Measurements from ENCODE around the gene RPE65.
"Not testable (repeated sequence)": the region's sequence is repeated elsewhere in the genome, so short reads cannot be mapped to it uniquely, and the experiment has no call there.

The RPE65 gene

DNA sequence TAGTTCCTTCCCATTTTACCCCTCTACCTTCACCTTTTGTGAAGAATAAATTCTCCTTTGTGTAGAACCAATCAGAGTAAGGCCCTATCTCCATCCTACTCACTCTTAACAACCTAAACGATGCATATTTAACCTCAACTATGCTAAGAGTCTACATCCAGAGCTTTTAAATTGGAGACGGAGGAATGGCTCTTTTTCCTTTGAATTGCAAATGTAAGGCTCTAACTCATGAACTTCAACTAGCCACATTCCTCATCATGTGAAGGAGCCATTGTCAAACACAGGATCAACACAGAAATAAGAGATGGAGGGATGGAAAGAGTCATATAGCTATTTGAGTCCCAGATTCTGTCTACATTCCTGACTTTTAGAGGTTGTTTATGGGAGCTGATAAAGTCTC lies 28.9 kb upstream of the RPE65 start:
- Histone ChIP-seq H3K36me3 (ENCODE audit: control insufficient read depth, insufficient read depth, low read length) (no peaks in the 10 kb centered on the region), H3K4me3 (ENCODE audit: low read length) (no peak overlapping the region), H3K4me1 (ENCODE audit: control insufficient read depth, insufficient read depth, low read length) (no peaks in the 10 kb centered on the region), H3K9ac (ENCODE audit: low read length) (no peak overlapping the region), H3K27me3 (ENCODE audit: control insufficient read depth, insufficient read depth, low read length) (no peaks in the 10 kb centered on the region), H3K9me3 (ENCODE audit: control insufficient read depth, low read length) (no peaks in the 10 kb centered on the region)

DNA sequence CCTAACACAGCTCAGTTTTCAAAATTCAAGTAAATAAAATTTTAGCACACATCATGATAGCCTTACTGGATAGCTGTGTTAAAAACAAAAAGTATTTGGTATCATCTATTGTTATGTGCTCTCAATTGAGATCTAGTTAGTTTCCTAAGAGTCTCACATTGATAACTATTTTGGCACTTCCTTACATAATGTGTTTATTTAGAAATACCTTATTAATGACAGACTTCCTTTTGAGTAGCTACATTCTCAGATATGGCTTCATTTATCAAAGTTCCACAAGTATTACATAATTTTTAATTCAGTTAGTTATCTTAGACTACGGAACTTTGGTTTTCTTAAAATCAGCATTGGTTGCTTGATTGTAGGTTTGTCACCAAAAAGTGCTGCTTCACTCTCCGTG lies 26.9 kb upstream of the RPE65 start:
- H3K4me1 ChIP-seq (ENCODE audit: control insufficient read depth, insufficient read depth, low read length); H3K9ac ChIP-seq (ENCODE audit: low read length); H3K27me3 ChIP-seq (ENCODE audit: control insufficient read depth, insufficient read depth, low read length); H3K4me3 ChIP-seq (ENCODE audit: low read length); H3K36me3 ChIP-seq (ENCODE audit: control insufficient read depth, insufficient read depth, low read length); H3K9me3 ChIP-seq (ENCODE audit: control insufficient read depth, low read length): not testable (repeated sequence)

DNA sequence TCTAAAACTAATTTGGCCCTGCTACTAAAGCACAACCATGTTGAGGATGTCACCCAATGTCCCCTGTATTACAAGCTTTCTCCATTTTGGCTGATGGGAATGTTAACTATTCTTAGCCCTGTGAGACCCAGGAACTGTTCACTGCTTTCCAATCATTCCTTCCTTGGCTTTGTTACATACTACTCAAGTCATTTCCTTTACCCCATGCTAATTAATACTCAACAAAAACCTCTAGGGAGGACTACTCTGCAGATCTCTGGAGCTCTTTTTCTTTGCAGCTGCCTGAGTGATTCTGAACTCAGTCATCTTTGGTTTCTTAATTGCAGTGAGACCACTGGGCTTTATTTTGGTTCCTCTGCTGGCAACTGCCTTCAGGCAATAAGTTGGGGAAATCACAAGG lies 23.3 kb upstream of the RPE65 start:
- H3K9ac ChIP-seq (ENCODE audit: low read length) = no peak overlapping the region
- no peaks in the 10 kb centered on the region for H3K27me3 ChIP-seq (ENCODE audit: control insufficient read depth, insufficient read depth, low read length)
- no peak overlapping the region for H3K4me3 ChIP-seq (ENCODE audit: low read length)
- H3K36me3 ChIP-seq (ENCODE audit: control insufficient read depth, insufficient read depth, low read length) = no peaks in the 10 kb centered on the region
- no peaks in the 10 kb centered on the region for H3K9me3 ChIP-seq (ENCODE audit: control insufficient read depth, low read length)
- H3K4me1 ChIP-seq (ENCODE audit: control insufficient read depth, insufficient read depth, low read length) = no peaks in the 10 kb centered on the region

DNA sequence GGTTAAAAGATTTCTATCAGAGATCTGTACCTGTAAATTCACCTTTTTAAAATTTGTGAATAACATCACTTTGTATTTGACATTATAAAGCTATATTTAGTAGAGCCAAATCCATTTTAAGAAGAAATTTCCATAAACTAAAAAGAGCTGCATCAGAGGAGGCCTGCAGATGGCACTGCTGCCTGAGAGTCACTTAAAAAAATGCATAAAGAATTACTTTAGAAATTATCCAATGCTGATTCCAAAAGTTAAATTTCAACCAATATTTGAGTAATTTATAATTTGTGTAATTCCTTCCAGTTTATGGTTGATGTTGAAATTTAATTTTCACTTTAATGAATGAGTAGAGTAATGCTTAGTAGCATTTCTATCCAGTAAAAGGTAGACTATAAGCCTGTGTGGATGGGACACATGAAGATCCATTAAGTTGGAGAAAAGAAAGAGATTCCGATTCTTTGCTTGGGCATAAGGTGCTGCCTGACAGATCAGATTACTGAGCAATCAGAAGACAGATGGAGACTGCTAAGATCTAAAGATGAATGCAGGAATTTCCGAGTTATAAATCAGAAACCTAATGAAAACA lies 20.7 kb upstream of the RPE65 start:
- Histone ChIP-seq H3K27me3 (ENCODE audit: control insufficient read depth, insufficient read depth, low read length) (no peaks in the 10 kb centered on the region), H3K9me3 (ENCODE audit: control insufficient read depth, low read length) (no peaks in the 10 kb centered on the region), H3K36me3 (ENCODE audit: control insufficient read depth, insufficient read depth, low read length) (no peaks in the 10 kb centered on the region), H3K9ac (ENCODE audit: low read length) (no peak overlapping the region), H3K4me1 (ENCODE audit: control insufficient read depth, insufficient read depth, low read length) (no peaks in the 10 kb centered on the region), H3K4me3 (ENCODE audit: low read length) (no peak overlapping the region)

DNA sequence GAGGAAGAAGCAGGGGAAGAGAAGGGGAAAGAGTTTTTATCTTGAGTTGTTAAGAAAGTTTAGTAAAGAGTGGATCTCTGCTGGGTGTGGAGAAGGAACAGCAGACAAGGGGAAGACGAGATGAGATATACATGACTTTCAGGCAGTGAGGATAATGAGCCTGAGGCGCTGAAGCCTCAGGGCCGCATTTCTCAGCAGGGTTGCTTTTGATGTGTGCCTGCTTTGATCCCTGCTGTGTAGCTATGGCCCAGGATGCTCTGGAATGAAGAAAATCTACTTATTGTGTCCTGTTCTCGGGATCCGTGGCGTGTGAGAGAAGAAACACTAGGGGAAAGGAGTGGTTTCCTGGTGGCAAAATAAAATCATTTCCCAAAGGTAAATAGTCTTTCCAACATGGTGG lies 15.1 kb upstream of the RPE65 start:
- no peak overlapping the region for H3K9ac ChIP-seq (ENCODE audit: low read length)
- H3K4me3 ChIP-seq (ENCODE audit: low read length) = no peak overlapping the region
- no peaks in the 10 kb centered on the region for H3K9me3 ChIP-seq (ENCODE audit: control insufficient read depth, low read length)

DNA sequence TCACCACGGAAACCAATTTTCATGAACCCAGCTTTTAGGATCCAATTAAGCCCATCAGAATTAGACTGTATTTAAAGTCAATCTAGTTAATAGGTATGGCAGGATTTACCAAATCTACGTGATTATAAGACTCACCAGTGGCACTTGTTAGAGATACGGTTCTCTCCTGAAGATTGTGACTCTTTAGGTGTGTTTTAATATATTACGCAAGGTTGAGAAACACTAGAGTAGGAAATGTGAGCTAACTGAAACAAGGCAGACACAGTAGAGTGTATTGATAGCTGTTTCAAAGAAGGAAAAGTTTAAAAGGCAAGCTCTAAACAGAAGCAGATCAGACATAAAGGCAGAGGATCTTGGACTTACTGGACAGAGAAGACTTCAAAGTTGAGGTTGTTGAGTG lies 11.2 kb upstream of the RPE65 start:
- Histone ChIP-seq H3K4me3 (ENCODE audit: low read length) (no peak overlapping the region), H3K36me3 (ENCODE audit: control insufficient read depth, insufficient read depth, low read length) (no peaks in the 10 kb centered on the region), H3K9ac (ENCODE audit: low read length) (no peak overlapping the region), H3K27me3 (ENCODE audit: control insufficient read depth, insufficient read depth, low read length) (no peaks in the 10 kb centered on the region), H3K9me3 (ENCODE audit: control insufficient read depth, low read length) (no peaks in the 10 kb centered on the region), H3K4me1 (ENCODE audit: control insufficient read depth, insufficient read depth, low read length) (no peaks in the 10 kb centered on the region)

More for the DNA sequence above, 15.1 kb upstream of the RPE65 start:
- no peaks in the 10 kb centered on the region for H3K27me3 ChIP-seq (ENCODE audit: control insufficient read depth, insufficient read depth, low read length)
- H3K4me1 ChIP-seq (ENCODE audit: control insufficient read depth, insufficient read depth, low read length) = no peaks in the 10 kb centered on the region
- H3K36me3 ChIP-seq (ENCODE audit: control insufficient read depth, insufficient read depth, low read length) = no peaks in the 10 kb centered on the region

DNA sequence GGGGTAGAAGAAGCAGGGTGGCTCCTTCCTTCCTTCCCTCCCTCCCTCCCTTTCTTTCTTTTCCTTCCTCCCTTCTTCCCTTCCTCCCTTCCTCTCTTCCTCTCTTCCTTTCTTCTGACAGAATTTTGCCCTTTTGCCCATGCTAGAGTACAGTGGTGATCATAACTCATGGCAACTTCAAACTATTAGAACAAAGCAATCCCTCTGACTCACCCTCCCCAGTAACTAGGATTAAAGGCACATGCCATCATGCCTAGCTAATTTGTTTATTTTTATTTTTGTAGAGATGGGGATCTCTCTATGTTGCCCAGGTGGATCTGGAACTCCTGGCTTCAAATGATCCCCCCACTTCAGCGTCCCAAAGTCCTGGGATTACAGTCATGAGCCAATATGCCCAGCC lies 10.0 kb upstream of the RPE65 start:
- H3K27me3 ChIP-seq (ENCODE audit: control insufficient read depth, insufficient read depth, low read length) = no peaks in the 10 kb centered on the region
- H3K9me3 ChIP-seq (ENCODE audit: control insufficient read depth, low read length) = no peaks in the 10 kb centered on the region
- H3K4me3 ChIP-seq (ENCODE audit: low read length) = no peak overlapping the region
- no peaks in the 10 kb centered on the region for H3K4me1 ChIP-seq (ENCODE audit: control insufficient read depth, insufficient read depth, low read length)
- no peak overlapping the region for H3K9ac ChIP-seq (ENCODE audit: low read length)
- H3K36me3 ChIP-seq (ENCODE audit: control insufficient read depth, insufficient read depth, low read length) = no peaks in the 10 kb centered on the region

DNA sequence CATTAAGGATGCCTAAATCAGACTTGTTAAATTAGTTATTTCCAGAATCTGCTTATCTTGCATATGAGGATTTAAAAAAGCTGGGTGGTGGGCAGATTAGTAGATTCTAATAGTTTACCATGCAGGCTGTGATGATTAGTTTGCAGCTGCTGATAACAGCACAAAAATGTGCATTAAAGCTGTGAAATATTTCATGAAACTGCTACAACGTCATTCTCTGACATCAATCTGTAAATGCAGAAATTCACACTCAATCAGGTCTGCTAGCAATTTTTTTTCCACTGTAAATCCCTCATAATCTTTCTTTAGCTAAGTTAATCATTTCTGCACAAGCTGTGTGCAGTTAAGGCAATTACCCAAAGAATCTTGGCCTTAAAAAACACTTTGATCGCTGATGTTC lies 9.3 kb upstream of the RPE65 start:
- H3K4me1 ChIP-seq (ENCODE audit: control insufficient read depth, insufficient read depth, low read length) = no peaks in the 10 kb centered on the region
- H3K36me3 ChIP-seq (ENCODE audit: control insufficient read depth, insufficient read depth, low read length) = no peaks in the 10 kb centered on the region
- no peaks in the 10 kb centered on the region for H3K9me3 ChIP-seq (ENCODE audit: control insufficient read depth, low read length)
- no peak overlapping the region for H3K9ac ChIP-seq (ENCODE audit: low read length)
- H3K4me3 ChIP-seq (ENCODE audit: low read length) = no peak overlapping the region
- no peaks in the 10 kb centered on the region for H3K27me3 ChIP-seq (ENCODE audit: control insufficient read depth, insufficient read depth, low read length)

DNA sequence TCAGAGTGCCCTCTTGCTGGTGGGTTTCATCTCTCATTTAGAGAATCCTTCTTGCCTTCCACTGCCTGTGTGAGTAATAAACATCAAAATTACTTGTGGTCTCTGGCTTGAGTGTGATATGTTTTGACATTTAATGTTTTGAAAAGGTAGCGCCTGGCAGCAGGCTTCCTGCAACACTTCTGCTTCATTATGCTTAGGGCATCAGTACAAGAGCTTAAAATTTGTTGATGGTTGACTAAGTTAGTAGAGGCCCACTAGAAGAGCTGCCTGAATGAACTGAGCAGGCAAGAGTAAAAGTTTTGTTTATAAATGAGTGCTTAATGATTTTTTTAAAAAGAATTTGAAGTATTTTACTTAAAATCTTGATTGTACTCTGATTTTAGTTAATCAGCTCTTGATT lies 6.4 kb upstream of the RPE65 start:
- no peak overlapping the region for H3K9ac ChIP-seq (ENCODE audit: low read length)
- H3K4me1 ChIP-seq (ENCODE audit: control insufficient read depth, insufficient read depth, low read length) = no peaks in the 10 kb centered on the region
- no peak overlapping the region for H3K4me3 ChIP-seq (ENCODE audit: low read length)
- H3K9me3 ChIP-seq (ENCODE audit: control insufficient read depth, low read length) = no peaks in the 10 kb centered on the region
- no peaks in the 10 kb centered on the region for H3K27me3 ChIP-seq (ENCODE audit: control insufficient read depth, insufficient read depth, low read length)
- no peaks in the 10 kb centered on the region for H3K36me3 ChIP-seq (ENCODE audit: control insufficient read depth, insufficient read depth, low read length)

DNA sequence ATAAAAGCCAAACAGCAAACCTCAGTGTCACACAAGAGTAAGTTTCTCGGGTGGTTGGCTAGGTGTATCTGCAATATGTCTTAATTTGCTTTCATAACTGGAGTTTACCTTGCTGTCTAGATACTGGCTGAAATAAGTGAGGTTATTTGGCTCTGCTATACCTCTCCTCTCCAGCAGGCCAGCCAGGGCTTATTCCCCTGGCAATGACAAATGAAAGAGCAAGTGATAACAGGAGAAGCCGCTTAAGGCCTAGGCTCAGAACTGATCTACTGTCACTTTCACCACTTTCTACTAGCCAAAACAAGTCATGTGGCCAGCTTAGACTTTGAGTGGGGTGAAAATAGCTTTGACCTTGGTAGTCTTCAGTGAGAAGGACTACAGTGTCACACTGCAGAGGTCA lies 4.8 kb upstream of the RPE65 start:
- no peaks in the 10 kb centered on the region for H3K4me1 ChIP-seq (ENCODE audit: control insufficient read depth, insufficient read depth, low read length)
- H3K9me3 ChIP-seq (ENCODE audit: control insufficient read depth, low read length) = no peaks in the 10 kb centered on the region
- no peak overlapping the region for H3K4me3 ChIP-seq (ENCODE audit: low read length)
- no peaks in the 10 kb centered on the region for H3K36me3 ChIP-seq (ENCODE audit: control insufficient read depth, insufficient read depth, low read length)
- no peaks in the 10 kb centered on the region for H3K27me3 ChIP-seq (ENCODE audit: control insufficient read depth, insufficient read depth, low read length)
- no peak overlapping the region for H3K9ac ChIP-seq (ENCODE audit: low read length)

DNA sequence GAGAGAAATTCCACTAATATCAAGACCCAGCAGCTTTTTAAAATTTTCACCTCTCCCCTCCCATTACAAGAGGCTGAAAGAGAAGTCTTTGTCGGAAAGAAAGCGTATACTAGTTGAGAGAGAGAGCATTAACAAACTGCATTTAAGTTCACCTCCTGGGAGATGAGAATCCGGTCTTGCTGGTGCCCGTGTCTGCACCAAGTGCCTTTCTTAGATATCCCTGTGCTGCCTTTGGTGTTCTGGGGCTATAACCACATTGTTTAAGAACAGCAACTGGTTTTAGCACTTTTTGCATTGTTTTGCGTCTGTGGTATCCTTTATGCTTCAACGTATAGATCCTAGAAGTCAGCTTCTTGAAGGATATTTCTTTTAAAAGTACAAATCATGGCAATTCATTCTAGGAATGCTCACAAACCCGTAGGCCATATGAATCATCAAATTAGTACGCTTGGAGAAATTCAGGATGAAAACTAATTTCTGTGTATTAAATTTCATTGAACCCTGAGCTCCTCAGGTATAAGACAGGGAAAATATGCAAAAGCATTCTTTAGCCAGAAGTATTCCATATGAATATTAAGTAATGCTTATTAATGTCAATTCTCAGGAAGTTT lies 3.4 kb upstream of the RPE65 start:
- Histone ChIP-seq H3K4me1 (ENCODE audit: control insufficient read depth, insufficient read depth, low read length) (no peaks in the 10 kb centered on the region), H3K9me3 (ENCODE audit: control insufficient read depth, low read length) (no peaks in the 10 kb centered on the region), H3K4me3 (ENCODE audit: low read length) (no peak overlapping the region)

DNA sequence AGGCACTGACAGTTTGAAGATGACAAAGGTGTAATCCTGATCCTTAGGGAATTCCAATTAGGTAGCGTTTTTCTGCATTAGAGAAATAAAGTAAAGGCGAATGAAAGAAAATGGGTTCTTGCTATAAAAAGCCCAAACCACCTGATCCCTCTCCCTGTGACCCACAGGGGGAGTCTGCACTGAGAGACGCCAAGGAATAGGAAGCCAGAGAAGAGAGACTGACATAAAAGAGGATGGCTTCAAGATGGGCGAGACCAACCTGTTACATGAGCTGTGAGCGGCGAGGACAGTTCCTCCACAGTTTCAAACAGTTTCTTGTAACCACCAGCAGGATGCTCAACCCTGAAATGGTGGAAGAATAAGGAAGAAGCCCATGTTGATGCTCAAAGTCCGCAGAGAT lies 1.4 kb downstream of the RPE65 start:
- no peak overlapping the region for H3K4me3 ChIP-seq (ENCODE audit: low read length)
- H3K9ac ChIP-seq (ENCODE audit: low read length) = no peak overlapping the region
- no peaks in the 10 kb centered on the region for H3K27me3 ChIP-seq (ENCODE audit: control insufficient read depth, insufficient read depth, low read length)
- H3K4me1 ChIP-seq (ENCODE audit: control insufficient read depth, insufficient read depth, low read length) = no peaks in the 10 kb centered on the region
- H3K9me3 ChIP-seq (ENCODE audit: control insufficient read depth, low read length) = no peaks in the 10 kb centered on the region
- no peaks in the 10 kb centered on the region for H3K36me3 ChIP-seq (ENCODE audit: control insufficient read depth, insufficient read depth, low read length)

More for the DNA sequence above, 3.4 kb upstream of the RPE65 start:
- no peak overlapping the region for H3K9ac ChIP-seq (ENCODE audit: low read length)
- H3K36me3 ChIP-seq (ENCODE audit: control insufficient read depth, insufficient read depth, low read length) = no peaks in the 10 kb centered on the region
- H3K27me3 ChIP-seq (ENCODE audit: control insufficient read depth, insufficient read depth, low read length) = no peaks in the 10 kb centered on the region

DNA sequence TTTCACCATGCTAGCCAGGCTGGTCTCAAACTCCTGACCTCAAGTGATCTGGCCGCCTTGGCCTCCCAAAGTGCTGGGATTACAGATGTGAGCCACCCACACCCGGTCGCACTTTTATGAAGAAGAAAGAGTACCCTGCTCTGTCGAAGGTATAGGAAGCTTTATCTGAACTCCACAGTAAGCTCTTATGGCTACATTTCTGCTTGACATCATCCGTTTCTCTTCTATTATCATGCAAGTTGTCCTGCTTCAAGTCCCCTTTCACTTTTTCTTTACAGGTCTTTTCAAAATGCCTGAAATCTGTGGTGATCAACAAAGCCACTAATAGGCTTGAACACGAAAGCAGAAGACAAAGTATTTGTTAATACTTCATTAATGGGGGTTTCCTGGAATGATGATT lies 4.0 kb downstream of the RPE65 start:
- Histone ChIP-seq H3K4me1 (ENCODE audit: control insufficient read depth, insufficient read depth, low read length) (no peaks in the 10 kb centered on the region), H3K9ac (ENCODE audit: low read length) (no peak overlapping the region), H3K4me3 (ENCODE audit: low read length) (no peak overlapping the region), H3K27me3 (ENCODE audit: control insufficient read depth, insufficient read depth, low read length) (no peaks in the 10 kb centered on the region), H3K9me3 (ENCODE audit: control insufficient read depth, low read length) (no peaks in the 10 kb centered on the region), H3K36me3 (ENCODE audit: control insufficient read depth, insufficient read depth, low read length) (no peaks in the 10 kb centered on the region)
